Ascending aorta (tissue), 2 donors: ENCODE measurements around the gene KLHL40. TPM values are rescaled to one million over a fixed set of nuclear protein-coding genes. Genes with fewer than 3 reads are reported as not detected.
A peak's percentile ranks its signal among the peaks of the same experiment; 100 is the strongest.

Experiments used
- DNase-seq, 2 donors: peaks; one replicate each; pipeline ENCODE4 v3.0.0-alpha.2; 2019; ENCODE audit warnings: low spot score in 2 of 2
- H3K27ac ChIP-seq, 2 donors: fragments of 200-600 bp; sonication (generic); one replicate each; pipeline ENCODE4 v1.5.1; 2016 to 2017; ENCODE audit warnings: mild to moderate bottlenecking in 1 of 2
- H3K27me3 ChIP-seq: fragments of 200-600 bp; sonication (generic); one replicate; pipeline ENCODE4 v1.5.1; 2017
- H3K36me3 ChIP-seq, 2 donors: fragments of 200-600 bp; sonication (generic); one replicate each; pipeline ENCODE4 v1.5.1; 2016
- H3K4me1 ChIP-seq, 2 donors: fragments of 200-600 bp; sonication (generic); one replicate each; pipeline ENCODE4 v1.5.1; 2016 to 2017; ENCODE audit warnings: mild to moderate bottlenecking in 1 of 2
- H3K4me3 ChIP-seq, 2 donors: fragments of 200-600 bp; sonication (generic); one replicate each; pipeline ENCODE4 v1.5.1; 2016 to 2017; ENCODE audit warnings: mild to moderate bottlenecking in 1 of 2
- H3K9me3 ChIP-seq, 2 donors: fragments of 200-600 bp; sonication (generic); one replicate each; pipeline ENCODE4 v1.5.1; 2016
- intact Hi-C: fragments of 100-400 bp; cut with DNase I; formaldehyde crosslinking; loops from one replicate; pipeline ENCODE4 v1.15.1; 2023
- total RNA-seq: library from RNA; depleted of rRNA; stranded (reverse); fragments of >200 nt; gene quantifications from one replicate; pipeline ENCODE4 v1.1.0, GENCODE V29; 2016
- TF ChIP-seq, protein P1 (sequence below), 3 experiments: fragments of 200-600 bp in 2 of 3; fragments of 450-650 bp in 1 of 3; sonication (generic) in 2 of 3; IDR thresholded peaks; one replicate each; pipeline ENCODE4 v1.5.1; 2016 to 2019; ENCODE audit warnings: antibody characterized with exemption in 3 of 3, mild to moderate bottlenecking in 1 of 3, moderate library complexity in 1 of 3

KLHL40 gene
- total RNA-seq, 1 donor from 2014 or later, result not detected

DNA sequence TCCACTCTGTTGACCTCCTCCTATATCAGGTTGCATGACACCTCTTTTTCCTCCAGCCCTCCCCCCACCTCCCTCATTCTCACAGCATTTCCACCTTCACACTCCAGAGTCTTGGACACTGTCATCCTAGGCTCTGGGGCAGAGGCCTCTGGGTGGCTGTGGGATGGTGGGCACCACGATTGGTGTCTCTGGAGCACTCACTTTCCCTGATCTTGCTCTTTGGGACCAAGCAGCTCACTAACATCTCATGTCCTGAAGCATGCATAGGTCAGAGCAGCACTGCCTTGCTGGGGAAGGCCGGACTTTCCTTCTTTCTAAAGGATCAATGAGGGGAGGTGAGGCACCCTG is 16.9 kb upstream of the KLHL40 start:
- intact Hi-C loops, result no loop called here
- peaks cover 0 to 26% of the 10 kb centered on the region in 2 donors for H3K4me1 ChIP-seq
- TF ChIP-seq, protein P1, sequence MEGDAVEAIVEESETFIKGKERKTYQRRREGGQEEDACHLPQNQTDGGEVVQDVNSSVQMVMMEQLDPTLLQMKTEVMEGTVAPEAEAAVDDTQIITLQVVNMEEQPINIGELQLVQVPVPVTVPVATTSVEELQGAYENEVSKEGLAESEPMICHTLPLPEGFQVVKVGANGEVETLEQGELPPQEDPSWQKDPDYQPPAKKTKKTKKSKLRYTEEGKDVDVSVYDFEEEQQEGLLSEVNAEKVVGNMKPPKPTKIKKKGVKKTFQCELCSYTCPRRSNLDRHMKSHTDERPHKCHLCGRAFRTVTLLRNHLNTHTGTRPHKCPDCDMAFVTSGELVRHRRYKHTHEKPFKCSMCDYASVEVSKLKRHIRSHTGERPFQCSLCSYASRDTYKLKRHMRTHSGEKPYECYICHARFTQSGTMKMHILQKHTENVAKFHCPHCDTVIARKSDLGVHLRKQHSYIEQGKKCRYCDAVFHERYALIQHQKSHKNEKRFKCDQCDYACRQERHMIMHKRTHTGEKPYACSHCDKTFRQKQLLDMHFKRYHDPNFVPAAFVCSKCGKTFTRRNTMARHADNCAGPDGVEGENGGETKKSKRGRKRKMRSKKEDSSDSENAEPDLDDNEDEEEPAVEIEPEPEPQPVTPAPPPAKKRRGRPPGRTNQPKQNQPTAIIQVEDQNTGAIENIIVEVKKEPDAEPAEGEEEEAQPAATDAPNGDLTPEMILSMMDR (IDR thresholded peaks at IDR 0.05), result no peak
- no peak for DNase-seq
- no peaks in the 10 kb centered on the region for H3K36me3 ChIP-seq
- no peak overlapping the region for H3K4me3 ChIP-seq
- H3K9me3 ChIP-seq, result no peaks in the 10 kb centered on the region
- no peak overlapping the region for H3K27ac ChIP-seq
- H3K27me3 ChIP-seq, result no peaks in the 10 kb centered on the region

- H3K36me3 ChIP-seq, result no peaks in the 10 kb centered on the region
- intact Hi-C loops, result no loop called here
- peaks cover 0 to 26% of the 10 kb centered on the region in 2 donors for H3K4me1 ChIP-seq
- peak in 1 of 2 donors; percentile 59 for DNase-seq
- H3K9me3 ChIP-seq, result no peaks in the 10 kb centered on the region
- H3K27ac ChIP-seq, result no peak overlapping the region
- TF ChIP-seq, protein P1 (IDR thresholded peaks at IDR 0.05), result no peak
- no peaks in the 10 kb centered on the region for H3K27me3 ChIP-seq
- H3K4me3 ChIP-seq, result no peak overlapping the region
These were observed 16.5 kb upstream of the KLHL40 start for GRCh38 chr3:42668793-42669217.

DNA sequence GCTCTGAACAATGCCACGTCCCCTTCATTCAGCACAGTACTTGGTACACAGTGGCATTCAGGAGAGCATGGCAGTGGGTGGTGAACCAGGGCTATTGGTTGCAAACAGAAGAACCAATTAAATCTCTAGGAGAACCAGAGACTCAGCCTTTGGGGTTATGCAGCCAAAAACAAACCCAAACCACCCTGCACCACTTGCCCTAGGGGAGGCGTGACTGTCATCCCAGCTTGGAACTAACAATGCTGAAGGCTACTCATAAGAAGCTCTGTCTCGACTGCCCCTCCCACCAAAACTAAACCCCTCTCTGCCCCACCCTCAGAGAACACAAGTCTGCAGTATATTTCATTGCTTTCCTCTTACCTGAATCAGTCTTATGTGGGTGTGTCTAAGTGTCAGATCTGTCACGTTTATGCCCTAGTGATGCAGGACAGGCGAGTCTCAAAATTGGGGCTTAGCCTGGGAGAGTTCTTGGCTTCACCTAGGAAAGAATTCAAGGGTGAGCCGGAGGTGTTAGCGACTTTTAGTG is 15.2 kb upstream of the KLHL40 start:
- Histone ChIP-seq H3K27me3 (no peaks in the 10 kb centered on the region), H3K36me3 (no peaks in the 10 kb centered on the region), H3K9me3 (no peaks in the 10 kb centered on the region), H3K27ac (no peak overlapping the region), H3K4me3 (no peak overlapping the region), H3K4me1 (peaks cover 0 to 26% of the 10 kb centered on the region in 2 donors)
- TF ChIP-seq, protein P1 (IDR thresholded peaks at IDR 0.05), result no peak
- DNase-seq, result no peak
- intact Hi-C loops, result no loop called here

GRCh38 chr3:42670670-42671069 is 14.7 kb upstream of the KLHL40 start:
- Histone ChIP-seq H3K27ac (no peak overlapping the region), H3K4me1 (peaks cover 0 to 22% of the 10 kb centered on the region in 2 donors), H3K36me3 (no peaks in the 10 kb centered on the region), H3K27me3 (no peaks in the 10 kb centered on the region), H3K9me3 (no peaks in the 10 kb centered on the region), H3K4me3 (no peak overlapping the region)
- intact Hi-C loops, result no loop called here
- TF ChIP-seq, protein P1 (IDR thresholded peaks at IDR 0.05), result no peak
- DNase-seq, result peak in 1 of 2 donors; percentile 40

GRCh38 chr3:42672515-42672914 is 12.8 kb upstream of the KLHL40 start:
- Histone ChIP-seq H3K4me3 (no peak overlapping the region), H3K27me3 (no peaks in the 10 kb centered on the region), H3K9me3 (peaks cover 0 to 5% of the 10 kb centered on the region in 2 donors), H3K4me1 (peaks cover 0 to 4% of the 10 kb centered on the region in 2 donors), H3K27ac (no peak overlapping the region), H3K36me3 (no peaks in the 10 kb centered on the region)
- TF ChIP-seq, protein P1 (IDR thresholded peaks at IDR 0.05), result no peak
- intact Hi-C loops, result no loop called here
- peak in 1 of 2 donors; percentile 5 for DNase-seq

DNA sequence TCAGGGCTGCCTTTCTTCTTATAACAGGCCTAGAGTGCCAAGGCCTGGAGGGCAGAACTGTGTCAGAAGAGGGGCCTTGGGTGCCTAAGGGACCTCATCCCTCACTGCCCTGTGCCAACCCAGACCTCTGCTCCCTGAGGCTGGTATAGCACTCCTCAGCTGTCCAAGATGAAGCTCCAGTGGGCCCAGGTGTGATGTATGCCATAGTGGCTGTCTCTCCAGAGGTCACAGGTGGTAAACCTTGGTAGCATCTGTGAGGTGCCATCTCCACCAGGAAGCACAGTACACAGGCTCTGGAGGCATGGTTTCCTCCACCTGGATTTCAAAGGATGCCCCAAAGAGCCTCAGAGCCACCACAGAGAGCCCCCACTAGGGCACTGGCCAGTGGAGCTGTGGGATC is 12.3 kb upstream of the KLHL40 start:
- Histone ChIP-seq H3K9me3 (peaks cover 0 to 5% of the 10 kb centered on the region in 2 donors), H3K4me1 (no peaks in the 10 kb centered on the region), H3K27me3 (no peaks in the 10 kb centered on the region), H3K36me3 (no peaks in the 10 kb centered on the region), H3K27ac (no peak overlapping the region), H3K4me3 (no peak overlapping the region)
- intact Hi-C loops, result no loop called here
- TF ChIP-seq, protein P1 (IDR thresholded peaks at IDR 0.05), result no peak
- DNase-seq, result peak in 1 of 2 donors; percentile 47
